Measurements from ENCODE around the gene TENM3. TPM values are rescaled to one million over a fixed set of nuclear protein-coding genes. Genes with fewer than 3 reads are reported as not detected.
A peak's percentile ranks its signal among the peaks of the same experiment; 100 is the strongest.

The TENM3 gene
- total and polyA plus RNA-seq, 10 of the 15 experiments (the other 5 are each of a cell fraction or from before 2014, with no cell fraction given): 0.01 to 1.7 (median 0.08) TPM; not detected in 2

GRCh38 chr4:182717788-182718583 is 474.8 kb downstream of the TENM3 start:
- H3K36me3 ChIP-seq (ENCODE audit: control insufficient read depth in 2 of 2, insufficient read depth in 2 of 2, low read length in 1 of 2): no peaks in the 10 kb centered on the region
- no peaks in the 10 kb centered on the region for H3K9me3 ChIP-seq (replicated peaks; ENCODE audit: control insufficient read depth, insufficient read depth, low read length)
- FAIRE-seq (peak; percentile 62), ATAC-seq (no peak), DNase-seq (ENCODE audit: low read depth, low spot score) (no peak)
- intact Hi-C loops (cut with micrococcal nuclease; ENCODE audit: unreplicated experiment) (no loop called here), in situ Hi-C loops (cut with MboI) (no loop called here)
- ChIA-PET POLR2A (no interaction called here), CTCF (interaction anchor here (0.6 kb wide), 1 partner anchor 866 kb away, joined by 3 read pairs; no protein-coding TSS in a partner anchor), RAD21 (ENCODE audit: unreplicated experiment) (no interaction called here), SMC1A (ENCODE audit: uncharacterized antibody, unreplicated experiment) (interaction anchor here (0.9 kb wide), 1 partner anchor 222 kb away, joined by 3 read pairs; no protein-coding TSS in a partner anchor)
- WGBS (ENCODE audit: insufficient coverage, insufficient replicate concordance, low lambda C conversion rate, missing lambda C conversion rate): 6% methylated on average over 6 of the region's 6 CpGs
- no peaks in the 10 kb centered on the region for H4K20me1 ChIP-seq (ENCODE audit: control insufficient read depth, insufficient read depth)
- no peaks in the 10 kb centered on the region for H3K79me2 ChIP-seq (ENCODE audit: control insufficient read depth, insufficient read depth, low read length)
- TF ChIP-seq CBFB (IDR thresholded peaks at IDR 0.05; ENCODE audit: low read depth) (no peak), RUNX3 (IDR thresholded peaks at IDR 0.05; ENCODE audit: low read length) (peak; percentile 23; the same call in 1 of the 2 replicates)
- no peaks in the 10 kb centered on the region for H3K27me3 ChIP-seq (replicated peaks in 1 of 2; ENCODE audit: control insufficient read depth in 2 of 2, insufficient read depth in 2 of 2, low read length in 1 of 2)
- H2AFZ ChIP-seq (ENCODE audit: control insufficient read depth, low read depth, low read length): no peak overlapping the region
- peaks cover 5% of the 10 kb centered on the region for H3K4me1 ChIP-seq (ENCODE audit: control insufficient read depth, insufficient read depth, low read length)
- H3K4me2 ChIP-seq (ENCODE audit: control insufficient read depth, insufficient read depth): no peak overlapping the region; the same call in 1 of the 2 replicates
- no TSS peak for BruUV-seq (replicated peaks)
- no peak overlapping the region for H3K9ac ChIP-seq (ENCODE audit: control insufficient read depth, insufficient read depth, low read length)
- no peak overlapping the region for H3K4me3 ChIP-seq
- H3K27ac ChIP-seq (ENCODE audit: control insufficient read depth, insufficient read depth): no peak overlapping the region

DNA sequence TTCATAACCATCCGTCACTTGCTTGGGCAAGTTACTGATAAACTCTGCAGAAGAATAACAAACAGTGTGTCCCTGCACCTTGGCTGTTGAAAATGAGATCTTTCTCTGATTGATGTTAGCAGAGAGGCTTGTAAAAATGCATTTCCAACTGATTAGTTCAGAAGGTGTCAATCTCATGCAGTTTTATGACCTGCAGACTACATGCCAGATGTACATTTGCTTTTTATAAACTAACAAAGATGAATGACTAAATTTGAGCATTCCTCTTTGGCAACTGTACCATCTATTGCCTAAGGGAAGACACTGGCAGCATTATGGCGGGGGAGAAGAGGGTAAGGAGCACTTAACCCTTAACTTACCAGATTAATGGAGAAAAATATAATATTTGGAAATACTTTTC is 481.2 kb downstream of the TENM3 start:
- DNase-seq (ENCODE audit: low read depth, low spot score) (no peak), FAIRE-seq (no peak), ATAC-seq (no peak)
- H4K20me1 ChIP-seq (ENCODE audit: control insufficient read depth, insufficient read depth): no peaks in the 10 kb centered on the region
- H3K27me3 ChIP-seq (replicated peaks in 1 of 2; ENCODE audit: control insufficient read depth in 2 of 2, insufficient read depth in 2 of 2, low read length in 1 of 2): no peaks in the 10 kb centered on the region
- WGBS (ENCODE audit: insufficient coverage, insufficient replicate concordance, low lambda C conversion rate, missing lambda C conversion rate): 2% methylated on average over 2 of the region's 2 CpGs
- no peak overlapping the region for H3K4me2 ChIP-seq (ENCODE audit: control insufficient read depth, insufficient read depth)
- in situ Hi-C loops (cut with MboI) (no loop called here), intact Hi-C loops (cut with micrococcal nuclease; ENCODE audit: unreplicated experiment) (no loop called here)
- no peaks in the 10 kb centered on the region for H3K4me1 ChIP-seq (ENCODE audit: control insufficient read depth, insufficient read depth, low read length)
- RAD21 ChIA-PET (ENCODE audit: unreplicated experiment): no interaction called here
- POLR2A ChIA-PET: no interaction called here
- no peaks in the 10 kb centered on the region for H3K36me3 ChIP-seq (ENCODE audit: control insufficient read depth in 2 of 2, insufficient read depth in 2 of 2, low read length in 1 of 2)
- no peaks in the 10 kb centered on the region for H3K79me2 ChIP-seq (ENCODE audit: control insufficient read depth, insufficient read depth, low read length)
- no peak overlapping the region for H3K27ac ChIP-seq (ENCODE audit: control insufficient read depth, insufficient read depth)
- BruUV-seq (replicated peaks): no TSS peak
- no peak overlapping the region for H3K4me3 ChIP-seq
- no peak overlapping the region for H3K9ac ChIP-seq (ENCODE audit: control insufficient read depth, insufficient read depth, low read length)
- CTCF ChIA-PET: no interaction called here
- no peak overlapping the region for H2AFZ ChIP-seq (ENCODE audit: control insufficient read depth, low read depth, low read length)
- SMC1A ChIA-PET (ENCODE audit: uncharacterized antibody, unreplicated experiment): interaction anchor here (0.7 kb wide), 1 partner anchor 21 kb away, joined by 3 read pairs; no protein-coding TSS in a partner anchor
- H3K9me3 ChIP-seq (replicated peaks; ENCODE audit: control insufficient read depth, insufficient read depth, low read length): no peaks in the 10 kb centered on the region
- TF ChIP-seq ZBED1 (IDR thresholded peaks at IDR 0.05; ENCODE audit: borderline replicate concordance): no peak
- TF ChIP-seq FOXM1 (IDR thresholded peaks at IDR 0.05; ENCODE audit: low read depth, low read length): no peak
- TF ChIP-seq PML (IDR thresholded peaks at IDR 0.05; ENCODE audit: low read length): no peak
- TF ChIP-seq, protein P1, sequence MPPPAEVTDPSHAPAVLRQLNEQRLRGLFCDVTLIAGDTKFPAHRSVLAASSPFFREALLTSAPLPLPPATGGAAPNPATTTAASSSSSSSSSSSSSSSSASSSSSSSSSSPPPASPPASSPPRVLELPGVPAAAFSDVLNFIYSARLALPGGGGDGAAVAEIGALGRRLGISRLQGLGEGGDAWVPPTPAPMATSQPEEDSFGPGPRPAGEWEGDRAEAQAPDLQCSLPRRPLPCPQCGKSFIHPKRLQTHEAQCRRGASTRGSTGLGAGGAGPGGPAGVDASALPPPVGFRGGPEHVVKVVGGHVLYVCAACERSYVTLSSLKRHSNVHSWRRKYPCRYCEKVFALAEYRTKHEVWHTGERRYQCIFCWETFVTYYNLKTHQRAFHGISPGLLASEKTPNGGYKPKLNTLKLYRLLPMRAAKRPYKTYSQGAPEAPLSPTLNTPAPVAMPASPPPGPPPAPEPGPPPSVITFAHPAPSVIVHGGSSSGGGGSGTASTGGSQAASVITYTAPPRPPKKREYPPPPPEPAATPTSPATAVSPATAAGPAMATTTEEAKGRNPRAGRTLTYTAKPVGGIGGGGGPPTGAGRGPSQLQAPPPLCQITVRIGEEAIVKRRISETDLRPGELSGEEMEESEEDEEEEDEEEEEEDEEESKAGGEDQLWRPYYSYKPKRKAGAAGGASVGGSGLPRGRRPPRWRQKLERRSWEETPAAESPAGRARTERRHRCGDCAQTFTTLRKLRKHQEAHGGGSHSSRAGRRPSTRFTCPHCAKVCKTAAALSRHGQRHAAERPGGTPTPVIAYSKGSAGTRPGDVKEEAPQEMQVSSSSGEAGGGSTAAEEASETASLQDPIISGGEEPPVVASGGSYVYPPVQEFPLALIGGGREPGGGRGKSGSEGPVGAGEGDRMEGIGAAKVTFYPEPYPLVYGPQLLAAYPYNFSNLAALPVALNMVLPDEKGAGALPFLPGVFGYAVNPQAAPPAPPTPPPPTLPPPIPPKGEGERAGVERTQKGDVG (CRISPR knock-in tag; IDR thresholded peaks at IDR 0.05): no peak
- TF ChIP-seq NRF1 (conservative IDR thresholded peaks at IDR 0.05; ENCODE audit: low read depth, low read length): no peak
- TF ChIP-seq KLF5 (IDR thresholded peaks at IDR 0.05; ENCODE audit: partially characterized antibody): no peak
- no peak for TF ChIP-seq MLLT1 (IDR thresholded peaks at IDR 0.05)
- TF ChIP-seq, protein P2, sequence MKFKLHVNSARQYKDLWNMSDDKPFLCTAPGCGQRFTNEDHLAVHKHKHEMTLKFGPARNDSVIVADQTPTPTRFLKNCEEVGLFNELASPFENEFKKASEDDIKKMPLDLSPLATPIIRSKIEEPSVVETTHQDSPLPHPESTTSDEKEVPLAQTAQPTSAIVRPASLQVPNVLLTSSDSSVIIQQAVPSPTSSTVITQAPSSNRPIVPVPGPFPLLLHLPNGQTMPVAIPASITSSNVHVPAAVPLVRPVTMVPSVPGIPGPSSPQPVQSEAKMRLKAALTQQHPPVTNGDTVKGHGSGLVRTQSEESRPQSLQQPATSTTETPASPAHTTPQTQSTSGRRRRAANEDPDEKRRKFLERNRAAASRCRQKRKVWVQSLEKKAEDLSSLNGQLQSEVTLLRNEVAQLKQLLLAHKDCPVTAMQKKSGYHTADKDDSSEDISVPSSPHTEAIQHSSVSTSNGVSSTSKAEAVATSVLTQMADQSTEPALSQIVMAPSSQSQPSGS (IDR thresholded peaks at IDR 0.05; ENCODE audit: low read length): no peak

All from GM12878 (cell line).